ENCODE data around the gene P2RX1. TPM values are rescaled to one million over a fixed set of nuclear protein-coding genes. Genes with fewer than 3 reads are reported as not detected.
A peak's percentile ranks its signal among the peaks of the same experiment; 100 is the strongest.

The P2RX1 gene
- total RNA-seq, 3 donors from 2014 or later = 2.5 to 4.9 (median 3.5) TPM

DNA sequence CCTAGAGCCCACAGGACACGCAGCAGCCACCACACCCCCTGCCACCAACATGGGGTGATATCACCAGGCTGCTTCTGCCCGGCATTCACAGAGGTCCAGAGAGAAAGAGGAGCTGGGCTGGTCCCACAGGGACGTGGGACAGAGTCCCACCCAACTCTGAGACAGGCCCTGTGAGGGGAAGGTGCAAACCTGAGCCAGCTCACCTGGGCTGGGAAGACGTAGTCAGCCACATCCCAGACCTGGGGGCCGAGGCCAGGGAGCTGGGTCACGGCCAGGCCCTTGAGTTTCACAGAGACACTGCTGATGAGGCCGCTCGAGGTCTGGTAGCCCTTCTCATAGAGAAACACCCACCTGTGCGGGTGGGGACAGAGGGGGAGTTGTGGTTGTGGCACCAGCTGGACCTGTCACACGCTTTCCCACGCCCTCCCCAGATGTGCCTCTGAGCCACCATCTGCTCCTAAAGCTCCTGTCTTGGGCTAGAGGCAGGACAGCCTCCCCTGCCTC, 11.2 kb downstream of the P2RX1 start:
- DNase-seq = peak in 2 of 3 donors; percentile 40 to 49
- H3K4me3 ChIP-seq = no peak overlapping the region
- intact Hi-C loops (cut with DNase I, micrococcal nuclease) = no loop called here
- H3K36me3 ChIP-seq (ENCODE audit: low read depth) = no peaks in the 10 kb centered on the region
- peak; percentile 56 for ATAC-seq
- H3K9me3 ChIP-seq = no peaks in the 10 kb centered on the region
- TF ChIP-seq, protein P1, sequence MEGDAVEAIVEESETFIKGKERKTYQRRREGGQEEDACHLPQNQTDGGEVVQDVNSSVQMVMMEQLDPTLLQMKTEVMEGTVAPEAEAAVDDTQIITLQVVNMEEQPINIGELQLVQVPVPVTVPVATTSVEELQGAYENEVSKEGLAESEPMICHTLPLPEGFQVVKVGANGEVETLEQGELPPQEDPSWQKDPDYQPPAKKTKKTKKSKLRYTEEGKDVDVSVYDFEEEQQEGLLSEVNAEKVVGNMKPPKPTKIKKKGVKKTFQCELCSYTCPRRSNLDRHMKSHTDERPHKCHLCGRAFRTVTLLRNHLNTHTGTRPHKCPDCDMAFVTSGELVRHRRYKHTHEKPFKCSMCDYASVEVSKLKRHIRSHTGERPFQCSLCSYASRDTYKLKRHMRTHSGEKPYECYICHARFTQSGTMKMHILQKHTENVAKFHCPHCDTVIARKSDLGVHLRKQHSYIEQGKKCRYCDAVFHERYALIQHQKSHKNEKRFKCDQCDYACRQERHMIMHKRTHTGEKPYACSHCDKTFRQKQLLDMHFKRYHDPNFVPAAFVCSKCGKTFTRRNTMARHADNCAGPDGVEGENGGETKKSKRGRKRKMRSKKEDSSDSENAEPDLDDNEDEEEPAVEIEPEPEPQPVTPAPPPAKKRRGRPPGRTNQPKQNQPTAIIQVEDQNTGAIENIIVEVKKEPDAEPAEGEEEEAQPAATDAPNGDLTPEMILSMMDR (IDR thresholded peaks at IDR 0.05) = no peak
- H3K4me1 ChIP-seq (ENCODE audit: low read depth) = no peaks in the 10 kb centered on the region

DNA sequence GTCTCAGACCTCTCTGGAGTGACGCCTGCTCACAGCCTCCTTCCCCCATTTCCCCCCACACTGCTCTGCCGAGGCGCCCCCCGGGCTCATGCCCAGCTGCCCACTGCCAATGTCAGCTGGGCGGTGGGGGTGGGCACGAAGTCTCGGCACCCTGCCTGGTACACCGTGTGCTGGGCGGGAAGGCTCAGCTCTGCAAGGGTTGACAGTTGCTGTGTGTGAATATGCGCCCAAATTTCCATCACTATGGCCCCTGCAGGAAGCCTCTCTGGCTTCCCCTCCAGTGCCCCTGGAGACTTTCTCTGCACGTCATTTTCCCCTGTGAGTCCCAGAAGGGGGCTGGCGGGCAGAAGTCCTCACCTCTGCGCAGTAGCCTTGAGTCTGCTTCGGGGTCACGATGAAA, 11.8 kb downstream of the P2RX1 start:
- no peak overlapping the region for H3K4me3 ChIP-seq
- intact Hi-C loops (cut with DNase I, micrococcal nuclease) = no loop called here
- ATAC-seq = peak; percentile 9
- H3K4me1 ChIP-seq (ENCODE audit: low read depth) = no peaks in the 10 kb centered on the region
- no peaks in the 10 kb centered on the region for H3K9me3 ChIP-seq
- H3K36me3 ChIP-seq (ENCODE audit: low read depth) = no peaks in the 10 kb centered on the region
- DNase-seq = no peak
- TF ChIP-seq, protein P1 (IDR thresholded peaks at IDR 0.05) = no peak

DNA sequence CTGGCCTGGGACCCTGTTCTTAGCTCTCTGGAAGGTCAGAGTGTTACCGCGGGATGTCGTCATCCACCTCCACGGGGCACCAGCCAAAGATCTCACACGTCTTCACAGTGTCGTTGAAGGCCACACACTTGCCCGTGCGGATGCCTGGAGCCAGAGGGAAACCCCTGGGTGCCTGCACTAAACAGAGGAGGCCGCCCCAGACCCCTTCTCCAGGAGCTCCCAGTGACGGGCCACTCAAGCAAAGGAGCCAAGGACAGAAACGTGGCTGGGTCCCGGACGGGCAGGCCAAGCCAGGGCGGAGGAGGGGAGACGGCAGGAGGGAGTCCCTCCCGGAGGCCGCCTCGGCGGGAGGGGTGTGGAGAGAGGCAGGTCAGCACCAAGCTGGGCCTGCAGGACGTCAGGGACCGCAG, 12.4 kb downstream of the P2RX1 start:
- Histone ChIP-seq H3K4me1 (ENCODE audit: low read depth) (no peaks in the 10 kb centered on the region), H3K9me3 (no peaks in the 10 kb centered on the region), H3K4me3 (no peak overlapping the region), H3K36me3 (ENCODE audit: low read depth) (no peaks in the 10 kb centered on the region)
- no peak for ATAC-seq
- TF ChIP-seq, protein P1 (IDR thresholded peaks at IDR 0.05) = no peak
- DNase-seq = no peak
- intact Hi-C loops (cut with DNase I, micrococcal nuclease) = no loop called here

DNA sequence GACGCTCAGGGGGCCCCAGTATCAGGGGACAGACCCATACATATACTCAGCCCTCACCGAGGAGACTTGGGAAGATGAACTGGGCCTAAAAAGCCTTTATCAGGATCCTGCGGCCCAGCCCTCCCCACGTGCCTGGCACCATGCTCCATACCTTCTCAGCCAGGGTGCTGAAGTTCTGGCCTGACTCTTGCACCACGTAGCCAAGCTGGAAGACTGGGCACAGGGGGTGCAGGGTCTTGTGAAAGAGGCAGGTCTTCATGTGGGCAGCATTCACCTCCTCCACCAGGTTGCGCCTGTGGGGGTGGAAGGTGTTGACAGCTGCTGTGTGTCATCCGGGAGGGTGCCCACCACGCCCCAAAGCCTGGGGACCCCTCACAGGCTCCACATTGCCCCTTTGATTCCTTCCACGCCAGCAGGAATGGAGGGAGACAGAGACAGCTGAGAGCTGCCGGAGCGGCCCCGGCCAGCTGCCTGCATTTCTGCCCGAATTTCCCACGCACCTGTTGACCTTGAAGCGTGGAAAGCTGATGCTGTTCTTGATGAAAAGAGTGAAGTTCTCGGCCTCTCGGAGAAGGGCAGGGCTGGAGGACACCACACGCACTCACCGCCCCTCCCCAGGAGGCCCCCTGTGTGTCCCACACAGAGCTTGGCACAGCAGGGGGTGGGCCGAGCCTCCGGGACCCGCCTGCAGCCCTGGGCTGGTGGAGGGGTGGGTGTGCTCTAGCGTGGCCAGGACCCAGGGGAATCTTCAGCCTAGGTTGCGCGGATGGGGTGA, 13.0 kb downstream of the P2RX1 start:
- H3K4me1 ChIP-seq (ENCODE audit: low read depth) = no peaks in the 10 kb centered on the region
- no peaks in the 10 kb centered on the region for H3K36me3 ChIP-seq (ENCODE audit: low read depth)
- no peak for DNase-seq
- H3K4me3 ChIP-seq = no peak overlapping the region
- ATAC-seq = no peak
- no peaks in the 10 kb centered on the region for H3K9me3 ChIP-seq
- intact Hi-C loops (cut with DNase I, micrococcal nuclease) = no loop called here
- TF ChIP-seq, protein P1 (IDR thresholded peaks at IDR 0.05) = no peak

DNA sequence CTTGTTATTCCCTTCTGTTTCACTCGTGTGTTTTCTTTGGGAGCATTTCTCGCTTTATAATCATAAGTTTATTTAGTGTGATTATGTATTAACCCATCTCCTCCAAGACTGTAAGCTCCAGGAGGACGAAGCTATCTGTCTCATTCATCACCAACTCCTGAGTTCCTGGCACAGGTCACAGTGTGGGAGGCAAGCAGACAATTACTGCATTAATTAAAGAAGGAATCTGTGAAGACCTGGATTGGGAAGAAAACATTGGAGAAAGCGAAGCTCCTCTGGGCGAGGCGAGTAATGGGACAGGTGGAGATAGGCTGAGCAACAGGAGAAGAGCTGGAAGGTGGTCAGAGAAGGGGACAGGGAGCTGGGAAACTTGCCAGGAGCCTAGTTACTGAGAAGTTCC, 15.6 kb downstream of the P2RX1 start:
- Histone ChIP-seq H3K36me3 (ENCODE audit: low read depth) (no peaks in the 10 kb centered on the region), H3K9me3 (no peaks in the 10 kb centered on the region), H3K4me1 (ENCODE audit: low read depth) (peaks cover 8% of the 10 kb centered on the region), H3K4me3 (no peak overlapping the region)
- no peak for ATAC-seq
- TF ChIP-seq, protein P1 (IDR thresholded peaks at IDR 0.05) = no peak
- no peak for DNase-seq
- intact Hi-C loops (cut with DNase I, micrococcal nuclease) = no loop called here
